Cardiac muscle cell (in vitro differentiated cells and primary cell): ENCODE data around the gene CEP89. TPM values are rescaled to one million over a fixed set of nuclear protein-coding genes. Genes with fewer than 3 reads are reported as not detected.

ENCODE experiments used
- DNase-seq, 2 donors: peaks; one replicate each; pipeline versions ENCODE4 v3.0.0 to v3.0.0-alpha.2; 2010 to 2017; ENCODE audit warnings: low read depth in 1 of 2, low spot score in 1 of 2
- H3K27ac ChIP-seq: fragments of 200-600 bp; sonication (generic); 2 replicates; pipeline ENCODE4 v1.5.1; 2016
- H3K27me3 ChIP-seq: fragments of 200-600 bp; sonication (generic); 2 replicates; pipeline ENCODE4 v1.6.0; 2016; ENCODE audit warnings: control low read depth
- H3K36me3 ChIP-seq: fragments of 200-600 bp; sonication (generic); 2 replicates; pipeline ENCODE4 v1.5.1; 2016; ENCODE audit warnings: control low read depth
- H3K4me1 ChIP-seq: fragments of 200-600 bp; sonication (generic); 2 replicates; pipeline ENCODE4 v1.8.1; 2017; ENCODE audit warnings: low read depth, mild to moderate bottlenecking, mixed run types
- H3K4me3 ChIP-seq: fragments of 200-600 bp; sonication (generic); 2 replicates; pipeline ENCODE4 v1.5.1; 2016; ENCODE audit warnings: mild to moderate bottlenecking
- H3K9me3 ChIP-seq: fragments of 200-600 bp; sonication (generic); 2 replicates; pipeline ENCODE4 v1.5.1; 2017; ENCODE audit warnings: low read depth, mild to moderate bottlenecking, control low read depth
- CTCF ChIP-seq: IDR thresholded peaks from 2 replicates; pipeline ENCODE4 v1.5.1; 2012; ENCODE audit warnings: low read depth, mild to moderate bottlenecking, low read length
- polyA plus RNA-seq: library from polyadenylated mRNA; unstranded; fragments of >200 nt; fragmentation: Nextera tagmentation; extraction: Ambion mirVana; gene quantifications from 2 replicates; pipeline ENCODE4 v1.2.1, GENCODE V29; 2016
- total RNA-seq: library from RNA; depleted of rRNA; stranded (reverse); fragments of >200 nt; gene quantifications from 2 replicates; pipeline ENCODE4 v1.2.3, GENCODE V29; 2016

CEP89 gene
- total and polyA plus RNA-seq, 2 experiments from 2014 or later, result 19.4 to 20.0 TPM

- Histone ChIP-seq H3K4me3 (no peak overlapping the region), H3K27me3 (no peaks in the 10 kb centered on the region), H3K4me1 (peaks cover 4% of the 10 kb centered on the region), H3K9me3 (no peaks in the 10 kb centered on the region), H3K36me3 (no peaks in the 10 kb centered on the region), H3K27ac (no peak overlapping the region)
- DNase-seq, result no peak
- TF ChIP-seq CTCF, result no peak
Observed at GRCh38 chr19:32828643-32829344, 143.0 kb downstream of the CEP89 start.

- no peak for TF ChIP-seq CTCF
- DNase-seq, result no peak
- Histone ChIP-seq H3K27me3 (no peaks in the 10 kb centered on the region), H3K4me1 (peaks cover 4% of the 10 kb centered on the region), H3K27ac (no peak overlapping the region), H3K36me3 (no peaks in the 10 kb centered on the region), H3K4me3 (no peak overlapping the region), H3K9me3 (no peaks in the 10 kb centered on the region)
Observed at GRCh38 chr19:32828139-32828538, 143.6 kb downstream of the CEP89 start.

Other genes starting within 250 kb of the CEP89 start
- gene SLC7A9, start 102.2 kb downstream of the CEP89 start, total RNA-seq, result 0.71 and 0.92 TPM in 2 replicates
- 0.67 TPM in 1 of 2 replicates, not detected in the other for gene SLC7A9, start 102.2 kb downstream of the CEP89 start, polyA plus RNA-seq
- gene FAAP24, start 284 bp upstream of the CEP89 start, total RNA-seq, result 2.2 and 2.4 TPM in 2 replicates
- 3.1 and 3.3 TPM in 2 replicates for gene FAAP24, start 284 bp upstream of the CEP89 start, polyA plus RNA-seq
- gene RHPN2, start 92.9 kb upstream of the CEP89 start, total RNA-seq, result 21.7 and 26.6 TPM in 2 replicates
- 11.7 and 12.5 TPM in 2 replicates for gene RHPN2, start 92.9 kb upstream of the CEP89 start, polyA plus RNA-seq
- gene GPATCH1, start 109.2 kb upstream of the CEP89 start, total RNA-seq, result 4.1 and 5.7 TPM in 2 replicates
- gene GPATCH1, start 109.2 kb upstream of the CEP89 start, polyA plus RNA-seq, result 6.4 and 9.4 TPM in 2 replicates
- gene WDR88, start 160.2 kb upstream of the CEP89 start, total RNA-seq, result not detected in 2 replicates
- gene WDR88, start 160.2 kb upstream of the CEP89 start, polyA plus RNA-seq, result 0.78 and 0.79 TPM in 2 replicates
- 38.4 and 51.5 TPM in 2 replicates for gene LRP3, start 222.4 kb upstream of the CEP89 start, total RNA-seq
- 31.8 and 39.4 TPM in 2 replicates for gene LRP3, start 222.4 kb upstream of the CEP89 start, polyA plus RNA-seq